SU-DHL-6 (cell line): Measurements from ENCODE around the gene OR3A1.
"Not testable (repeated sequence)": the region's sequence is repeated elsewhere in the genome, so short reads cannot be mapped to it uniquely, and the experiment has no call there.

ENCODE experiments used
- H2AFZ ChIP-seq: fragments of 200-600 bp; sonication (generic); 2 replicates; pipeline ENCODE4 v1.6.1; 2014; ENCODE audit warnings: low read depth, mild to moderate bottlenecking, moderate library complexity, mixed read lengths, antibody characterized with exemption, low read length; ENCODE audit not compliant: severe bottlenecking
- H3F3A ChIP-seq: fragments of 200-600 bp; shearing (Covaris generic); 2 replicates; pipeline ENCODE4 v1.6.0; 2016; ENCODE audit warnings: antibody characterized with exemption, mild to moderate bottlenecking; ENCODE audit not compliant: insufficient read depth
- H3K27ac ChIP-seq: fragments of 200-600 bp; sonication (generic); 2 replicates; pipeline ENCODE4 v1.5.1; 2016; ENCODE audit warnings: low read depth, mild to moderate bottlenecking, low read length, moderate library complexity, mixed read lengths
- H3K27me3 ChIP-seq: fragments of 200-600 bp; sonication (generic), shearing (Covaris generic); 2 replicates; pipeline ENCODE4 v1.6.0; 2014; ENCODE audit warnings: mild to moderate bottlenecking, low read length
- H3K36me3 ChIP-seq: fragments of 200-600 bp; sonication (generic); 2 replicates; pipeline ENCODE4 v1.6.1; 2014; ENCODE audit warnings: mild to moderate bottlenecking, low read length, mixed read lengths
- H3K4me2 ChIP-seq: fragments of 300-600, 200-600 bp; shearing (Covaris generic), sonication (generic); 2 replicates; pipeline ENCODE4 v1.6.0; 2014; ENCODE audit warnings: low read length, low read depth, mild to moderate bottlenecking; ENCODE audit not compliant: poor library complexity, severe bottlenecking
- H3K4me3 ChIP-seq: fragments of 200-600 bp; sonication (generic); 2 replicates; pipeline ENCODE4 v1.5.1; 2014; ENCODE audit warnings: antibody characterized with exemption, low read length, mild to moderate bottlenecking, mixed read lengths; ENCODE audit not compliant: insufficient read depth, poor library complexity, severe bottlenecking
- H3K79me2 ChIP-seq: fragments of 200-600 bp; sonication (generic); 2 replicates; pipeline ENCODE4 v1.6.1; 2014; ENCODE audit warnings: mild to moderate bottlenecking, low read length, moderate library complexity; ENCODE audit not compliant: insufficient read depth
- H3K9ac ChIP-seq: fragments of 200-600 bp; sonication (generic); 2 replicates; pipeline ENCODE4 v1.7.0; 2014; ENCODE audit warnings: mild to moderate bottlenecking, low read length
- H3K9me2 ChIP-seq: fragments of 200-600 bp; sonication (generic); replicated peaks from 2 replicates; pipeline ENCODE4 v1.6.1; 2014; ENCODE audit warnings: low read length; ENCODE audit not compliant: insufficient read depth
- H3K9me3 ChIP-seq: fragments of 200-600 bp; sonication (generic); 2 replicates; pipeline ENCODE4 v1.6.1; 2014; ENCODE audit warnings: low read length, mixed read lengths; ENCODE audit not compliant: insufficient read depth
- H4K20me1 ChIP-seq: fragments of 200-600 bp; sonication (generic); 2 replicates; pipeline ENCODE4 v1.6.1; 2014; ENCODE audit warnings: low read depth, mild to moderate bottlenecking, antibody characterized with exemption, low read length, moderate library complexity, mixed read lengths
- CTCF ChIP-seq: fragments of 200-600 bp; sonication (generic); IDR thresholded peaks from one replicate; pipeline ENCODE4 v1.5.1; 2017; ENCODE audit warnings: antibody characterized with exemption, mild to moderate bottlenecking, low read length, moderate library complexity; ENCODE audit not compliant: insufficient read depth, poor library complexity, severe bottlenecking
- EZH2phosphoT487 ChIP-seq: fragments of 200-600 bp; sonication (generic), shearing (Covaris generic); conservative IDR thresholded peaks from 2 replicates; pipeline ENCODE4 v1.6.1; 2018; ENCODE audit warnings: mild to moderate bottlenecking, antibody characterized with exemption, low read length, moderate library complexity, mixed read lengths

The OR3A1 gene

GRCh38 chr17:3316836-3317235 lies 18.7 kb upstream of the OR3A1 start:
- Histone ChIP-seq H4K20me1 (no peaks in the 10 kb centered on the region), H3K27me3 (no peaks in the 10 kb centered on the region), H3K9ac (no peak overlapping the region), H3K36me3 (no peaks in the 10 kb centered on the region), H3K9me2 (no peaks in the 10 kb centered on the region), H3K9me3 (no peaks in the 10 kb centered on the region), H3K4me2 (no peak overlapping the region), H3K79me2 (no peaks in the 10 kb centered on the region), H3K27ac (no peak overlapping the region), H2AFZ (no peak overlapping the region), H3F3A (no peaks in the 10 kb centered on the region), H3K4me3 (no peak overlapping the region)
- no peak for TF ChIP-seq CTCF

- H4K20me1 ChIP-seq = no peaks in the 10 kb centered on the region
- no peaks in the 10 kb centered on the region for H3F3A ChIP-seq
- no peaks in the 10 kb centered on the region for H3K27me3 ChIP-seq
- no peak overlapping the region for H3K9ac ChIP-seq
- no peak overlapping the region for H3K4me3 ChIP-seq
- H3K36me3 ChIP-seq = no peaks in the 10 kb centered on the region
- no peak for TF ChIP-seq CTCF
- no peak for TF ChIP-seq EZH2phosphoT487
- no peak overlapping the region for H3K27ac ChIP-seq
- no peak overlapping the region for H2AFZ ChIP-seq
- H3K4me2 ChIP-seq = no peak overlapping the region
- H3K9me3 ChIP-seq = no peaks in the 10 kb centered on the region
- no peaks in the 10 kb centered on the region for H3K79me2 ChIP-seq
- no peaks in the 10 kb centered on the region for H3K9me2 ChIP-seq
Observed at GRCh38 chr17:3308603-3309002, 10.4 kb upstream of the OR3A1 start.

GRCh38 chr17:3295632-3296031 lies 2.5 kb downstream of the OR3A1 start:
- TF ChIP-seq CTCF (no peak), EZH2phosphoT487 (no peak)
- no peaks in the 10 kb centered on the region for H3K36me3 ChIP-seq
- H3K9me3 ChIP-seq = no peaks in the 10 kb centered on the region
- no peaks in the 10 kb centered on the region for H3K9me2 ChIP-seq
- H3K9ac ChIP-seq = no peak overlapping the region
- peaks cover 5% of the 10 kb centered on the region for H3K27me3 ChIP-seq
- H3K79me2 ChIP-seq = no peaks in the 10 kb centered on the region
- no peak overlapping the region for H3K4me3 ChIP-seq
- no peak overlapping the region for H2AFZ ChIP-seq
- no peak overlapping the region for H3K4me2 ChIP-seq
- no peaks in the 10 kb centered on the region for H3F3A ChIP-seq
- H4K20me1 ChIP-seq = no peaks in the 10 kb centered on the region
- no peak overlapping the region for H3K27ac ChIP-seq

- H3K9ac ChIP-seq, H3K9me3 ChIP-seq, H4K20me1 ChIP-seq: not testable (repeated sequence)
Observed at GRCh38 chr17:3293548-3293947, 4.6 kb downstream of the OR3A1 start.

More at GRCh38 chr17:3293548-3293947, 4.6 kb downstream of the OR3A1 start:
- H3K9me2 ChIP-seq, H3K36me3 ChIP-seq, H3K4me3 ChIP-seq, H2AFZ ChIP-seq, H3K4me2 ChIP-seq, H3K79me2 ChIP-seq, H3K27me3 ChIP-seq, H3K27ac ChIP-seq, H3F3A ChIP-seq: not testable (repeated sequence)
